Measurements from ENCODE around the gene COX4I1. TPM values are rescaled to one million over a fixed set of nuclear protein-coding genes. Genes with fewer than 3 reads are reported as not detected.

COX4I1 gene
- total RNA-seq, 2 experiments from 2014 or later: 422 to 473 TPM

- Mint-ChIP-seq H3K27ac (no peak overlapping the region), H3K4me1 (peaks cover 23% of the 10 kb centered on the region), H3K9me3 (ENCODE audit: low read depth) (no peaks in the 10 kb centered on the region), H3K4me3 (no peak overlapping the region), H3K36me3 (peaks cover 37% of the 10 kb centered on the region), H3K27me3 (no peaks in the 10 kb centered on the region)
- no peak for ATAC-seq
- CTCF ChIA-PET: interaction anchor here (1.3 kb wide), 1 partner anchor 14 kb away, joined by 3 read pairs; no protein-coding TSS in a partner anchor
- DNase-seq: no peak
Measured at GRCh38 chr16:85777583-85778310, 21.7 kb upstream of the COX4I1 start.

GRCh38 chr16:85778873-85779272 lies 20.6 kb upstream of the COX4I1 start:
- peaks cover 23% of the 10 kb centered on the region for H3K4me1 Mint-ChIP-seq
- CTCF ChIA-PET: no interaction called here
- ATAC-seq (peak; percentile 67), DNase-seq (peak; percentile 71)
- H3K27ac Mint-ChIP-seq: peak overlapping the region; percentile 29
- H3K4me3 Mint-ChIP-seq: no peak overlapping the region
- no peaks in the 10 kb centered on the region for H3K27me3 Mint-ChIP-seq
- no peaks in the 10 kb centered on the region for H3K9me3 Mint-ChIP-seq (ENCODE audit: low read depth)
- peaks cover 37% of the 10 kb centered on the region for H3K36me3 Mint-ChIP-seq

GRCh38 chr16:85780281-85780680 lies 19.2 kb upstream of the COX4I1 start:
- Mint-ChIP-seq H3K4me1 (peaks cover 23% of the 10 kb centered on the region), H3K4me3 (no peak overlapping the region), H3K27ac (no peak overlapping the region), H3K27me3 (no peaks in the 10 kb centered on the region), H3K36me3 (peaks cover 35% of the 10 kb centered on the region), H3K9me3 (ENCODE audit: low read depth) (no peaks in the 10 kb centered on the region)
- CTCF ChIA-PET: no interaction called here
- DNase-seq: no peak
- ATAC-seq: no peak

GRCh38 chr16:85781156-85781555 lies 18.3 kb upstream of the COX4I1 start:
- H3K27ac Mint-ChIP-seq: no peak overlapping the region
- CTCF ChIA-PET: interaction anchor here (0.7 kb wide), 2 partner anchors 172 to 251 kb away, joined by 3 to 4 read pairs; no protein-coding TSS in a partner anchor
- H3K9me3 Mint-ChIP-seq (ENCODE audit: low read depth): no peaks in the 10 kb centered on the region
- DNase-seq (no peak), ATAC-seq (no peak)
- H3K4me1 Mint-ChIP-seq: peaks cover 23% of the 10 kb centered on the region
- H3K36me3 Mint-ChIP-seq: peaks cover 42% of the 10 kb centered on the region
- H3K4me3 Mint-ChIP-seq: no peak overlapping the region
- H3K27me3 Mint-ChIP-seq: no peaks in the 10 kb centered on the region

GRCh38 chr16:85781695-85782370 lies 17.7 kb upstream of the COX4I1 start:
- no peak for DNase-seq
- Mint-ChIP-seq H3K36me3 (peaks cover 39% of the 10 kb centered on the region), H3K4me1 (peaks cover 23% of the 10 kb centered on the region), H3K4me3 (no peak overlapping the region), H3K9me3 (ENCODE audit: low read depth) (no peaks in the 10 kb centered on the region), H3K27me3 (no peaks in the 10 kb centered on the region), H3K27ac (no peak overlapping the region)
- ATAC-seq: no peak
- CTCF ChIA-PET: interaction anchor here (0.7 kb wide), 1 partner anchor 173 kb away, joined by 3 read pairs; no protein-coding TSS in a partner anchor

GRCh38 chr16:85782451-85782850 lies 17.0 kb upstream of the COX4I1 start:
- Mint-ChIP-seq H3K36me3 (peaks cover 38% of the 10 kb centered on the region), H3K4me1 (peaks cover 23% of the 10 kb centered on the region), H3K9me3 (ENCODE audit: low read depth) (no peaks in the 10 kb centered on the region), H3K27ac (no peak overlapping the region), H3K27me3 (no peaks in the 10 kb centered on the region), H3K4me3 (no peak overlapping the region)
- no peak for DNase-seq
- ATAC-seq: no peak
- CTCF ChIA-PET: no interaction called here

GRCh38 chr16:85783441-85783840 lies 16.1 kb upstream of the COX4I1 start:
- Mint-ChIP-seq H3K9me3 (ENCODE audit: low read depth) (no peaks in the 10 kb centered on the region), H3K4me1 (peaks cover 20% of the 10 kb centered on the region), H3K27ac (no peak overlapping the region), H3K27me3 (no peaks in the 10 kb centered on the region), H3K36me3 (peaks cover 38% of the 10 kb centered on the region), H3K4me3 (no peak overlapping the region)
- ATAC-seq (no peak), DNase-seq (no peak)
- CTCF ChIA-PET: interaction anchor here (0.6 kb wide), 1 partner anchor 11 kb away, joined by 3 read pairs; no protein-coding TSS in a partner anchor

GRCh38 chr16:85784813-85785212 lies 14.7 kb upstream of the COX4I1 start:
- H3K36me3 Mint-ChIP-seq: peaks cover 31% of the 10 kb centered on the region
- no peaks in the 10 kb centered on the region for H3K9me3 Mint-ChIP-seq (ENCODE audit: low read depth)
- peaks cover 9% of the 10 kb centered on the region for H3K4me1 Mint-ChIP-seq
- no peak overlapping the region for H3K4me3 Mint-ChIP-seq
- no peak for DNase-seq
- no peak for ATAC-seq
- H3K27me3 Mint-ChIP-seq: no peaks in the 10 kb centered on the region
- CTCF ChIA-PET: no interaction called here
- no peak overlapping the region for H3K27ac Mint-ChIP-seq

GRCh38 chr16:85785927-85786326 lies 13.6 kb upstream of the COX4I1 start:
- Mint-ChIP-seq H3K27me3 (no peaks in the 10 kb centered on the region), H3K4me1 (peaks cover 4% of the 10 kb centered on the region), H3K27ac (no peak overlapping the region), H3K36me3 (peaks cover 21% of the 10 kb centered on the region), H3K9me3 (ENCODE audit: low read depth) (no peaks in the 10 kb centered on the region), H3K4me3 (no peak overlapping the region)
- CTCF ChIA-PET: no interaction called here
- DNase-seq (no peak), ATAC-seq (no peak)

- ATAC-seq: no peak
- no peak overlapping the region for H3K4me3 Mint-ChIP-seq
Measured at GRCh38 chr16:85788819-85789218, 10.7 kb upstream of the COX4I1 start.

GRCh38 chr16:85789773-85790172 lies 9.7 kb upstream of the COX4I1 start:
- ATAC-seq (no peak), DNase-seq (no peak)
- H3K27me3 Mint-ChIP-seq: no peaks in the 10 kb centered on the region
- no peak overlapping the region for H3K4me3 Mint-ChIP-seq
- no peak overlapping the region for H3K27ac Mint-ChIP-seq
- peaks cover 12% of the 10 kb centered on the region for H3K4me1 Mint-ChIP-seq
- CTCF ChIA-PET: interaction anchor here (1.3 kb wide), 1 partner anchor 30 kb away, joined by 3 read pairs; no protein-coding TSS in a partner anchor
- H3K36me3 Mint-ChIP-seq: peaks cover 41% of the 10 kb centered on the region
- no peaks in the 10 kb centered on the region for H3K9me3 Mint-ChIP-seq (ENCODE audit: low read depth)

More at GRCh38 chr16:85788819-85789218, 10.7 kb upstream of the COX4I1 start:
- peaks cover 12% of the 10 kb centered on the region for H3K4me1 Mint-ChIP-seq
- H3K27ac Mint-ChIP-seq: no peak overlapping the region
- no peaks in the 10 kb centered on the region for H3K9me3 Mint-ChIP-seq (ENCODE audit: low read depth)
- peaks cover 40% of the 10 kb centered on the region for H3K36me3 Mint-ChIP-seq
- CTCF ChIA-PET: interaction anchor here (0.9 to 1.3 kb wide), 2 partner anchors 29 to 130 kb away, joined by 3 read pairs; no protein-coding TSS in a partner anchor
- no peaks in the 10 kb centered on the region for H3K27me3 Mint-ChIP-seq
- DNase-seq: no peak

GRCh38 chr16:85793662-85794298 lies 5.7 kb upstream of the COX4I1 start:
- DNase-seq: no peak
- CTCF ChIA-PET: interaction anchor here (1.2 kb wide), 1 partner anchor 37 kb away, joined by 3 read pairs; no protein-coding TSS in a partner anchor
- ATAC-seq: no peak
- Mint-ChIP-seq H3K36me3 (peaks cover 35% of the 10 kb centered on the region), H3K9me3 (ENCODE audit: low read depth) (no peaks in the 10 kb centered on the region), H3K27ac (no peak overlapping the region), H3K4me3 (no peak overlapping the region), H3K4me1 (peaks cover 36% of the 10 kb centered on the region), H3K27me3 (no peaks in the 10 kb centered on the region)

GRCh38 chr16:85794696-85795095 lies 4.8 kb upstream of the COX4I1 start:
- ATAC-seq (no peak), DNase-seq (no peak)
- peaks cover 35% of the 10 kb centered on the region for H3K4me1 Mint-ChIP-seq
- H3K4me3 Mint-ChIP-seq: no peak overlapping the region
- H3K9me3 Mint-ChIP-seq (ENCODE audit: low read depth): no peaks in the 10 kb centered on the region
- H3K36me3 Mint-ChIP-seq: peaks cover 32% of the 10 kb centered on the region
- no peaks in the 10 kb centered on the region for H3K27me3 Mint-ChIP-seq
- CTCF ChIA-PET: no interaction called here
- no peak overlapping the region for H3K27ac Mint-ChIP-seq
